GM18519 (cell line): ENCODE results near the gene METRNL.
"Not testable (repeated sequence)": the region's sequence is repeated elsewhere in the genome, so short reads cannot be mapped to it uniquely, and the experiment has no call there.

Experiments used
- ATAC-seq: cut with Tn5 transposase; IDR thresholded peaks from one replicate; pipeline ENCODE4 v1.9.1; 2021; ENCODE audit warnings: mild to moderate bottlenecking, moderate library complexity; ENCODE audit not compliant: unreplicated experiment, low FRiP score

The METRNL gene, protein sequence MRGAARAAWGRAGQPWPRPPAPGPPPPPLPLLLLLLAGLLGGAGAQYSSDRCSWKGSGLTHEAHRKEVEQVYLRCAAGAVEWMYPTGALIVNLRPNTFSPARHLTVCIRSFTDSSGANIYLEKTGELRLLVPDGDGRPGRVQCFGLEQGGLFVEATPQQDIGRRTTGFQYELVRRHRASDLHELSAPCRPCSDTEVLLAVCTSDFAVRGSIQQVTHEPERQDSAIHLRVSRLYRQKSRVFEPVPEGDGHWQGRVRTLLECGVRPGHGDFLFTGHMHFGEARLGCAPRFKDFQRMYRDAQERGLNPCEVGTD

DNA sequence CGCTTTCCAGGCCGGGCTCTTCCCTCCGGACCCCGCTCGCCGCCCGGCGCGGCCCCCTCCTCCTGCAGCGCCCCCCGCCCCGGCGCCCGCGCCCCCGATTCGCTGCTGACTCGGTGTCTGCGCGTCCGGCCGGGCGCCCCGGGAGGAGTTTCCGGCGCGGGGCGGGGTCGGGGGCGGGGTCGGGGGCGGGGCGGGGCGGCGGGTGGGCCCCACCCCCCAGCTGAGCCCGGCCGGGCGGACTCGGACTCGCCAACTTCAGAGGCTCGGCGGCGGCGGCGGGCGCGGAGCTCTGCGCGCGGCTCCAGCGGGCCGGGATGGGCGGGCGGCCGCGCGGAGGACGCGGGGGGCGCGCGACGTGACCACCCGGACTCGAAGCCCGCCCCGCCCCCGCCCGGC is at the start of gene METRNL:
Gene METRNL (plus strand): TSS at position 258 of the 396 bp plus-strand sequence. CDS start 207 bp downstream, outside the sequence.
- no peak for ATAC-seq

DNA sequence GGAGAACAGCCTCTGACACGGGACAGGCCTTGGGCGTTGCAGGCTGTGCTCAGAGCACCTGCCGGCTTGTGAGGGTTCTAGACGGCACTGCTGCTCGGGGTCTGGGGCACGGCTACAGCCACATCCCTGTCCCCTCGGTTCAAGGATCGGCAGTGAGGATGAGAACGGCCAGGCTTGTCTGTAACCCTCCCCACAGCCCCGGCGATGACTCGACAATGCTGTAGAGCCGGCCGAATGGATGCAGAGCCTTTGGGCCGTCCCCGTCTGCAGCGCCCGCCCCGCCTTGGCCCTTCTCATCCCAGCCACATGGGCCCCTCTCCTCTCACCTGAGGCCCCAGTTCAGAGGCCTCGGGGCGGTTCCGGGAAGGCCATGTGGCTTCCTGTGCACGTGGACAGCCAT is 49.0 kb upstream of the METRNL start:
- ATAC-seq, result no peak

DNA sequence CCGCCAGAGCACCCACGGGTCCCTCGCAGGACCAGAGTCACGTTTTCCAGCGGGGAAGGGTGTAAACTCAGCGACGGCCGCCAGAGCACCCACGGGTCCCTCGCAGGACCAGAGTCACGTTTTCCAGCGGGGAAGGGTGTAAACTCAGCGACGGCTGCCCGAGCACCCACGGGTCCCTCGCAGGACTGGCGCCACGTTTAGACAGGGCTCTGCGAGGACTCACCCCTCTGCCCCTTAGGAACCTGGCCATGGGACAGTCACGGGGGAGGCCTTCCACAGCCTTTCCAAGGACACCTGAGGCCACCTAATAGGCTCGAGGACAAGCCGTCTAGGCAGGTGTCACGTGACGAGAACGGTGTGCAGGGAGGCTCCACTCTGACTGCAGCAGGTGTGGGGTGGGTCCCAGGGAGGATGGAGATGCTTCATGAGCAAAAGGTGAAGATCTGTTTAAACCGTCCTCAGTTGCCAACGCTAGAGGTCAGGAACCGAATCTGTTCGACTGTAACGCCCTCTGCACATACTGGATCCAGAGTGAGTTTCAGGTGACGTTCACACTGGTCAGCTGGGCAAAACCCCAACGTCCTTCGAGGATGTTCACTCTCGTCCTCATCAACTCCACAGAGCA is 48.0 kb upstream of the METRNL start:
- ATAC-seq, result no peak

DNA sequence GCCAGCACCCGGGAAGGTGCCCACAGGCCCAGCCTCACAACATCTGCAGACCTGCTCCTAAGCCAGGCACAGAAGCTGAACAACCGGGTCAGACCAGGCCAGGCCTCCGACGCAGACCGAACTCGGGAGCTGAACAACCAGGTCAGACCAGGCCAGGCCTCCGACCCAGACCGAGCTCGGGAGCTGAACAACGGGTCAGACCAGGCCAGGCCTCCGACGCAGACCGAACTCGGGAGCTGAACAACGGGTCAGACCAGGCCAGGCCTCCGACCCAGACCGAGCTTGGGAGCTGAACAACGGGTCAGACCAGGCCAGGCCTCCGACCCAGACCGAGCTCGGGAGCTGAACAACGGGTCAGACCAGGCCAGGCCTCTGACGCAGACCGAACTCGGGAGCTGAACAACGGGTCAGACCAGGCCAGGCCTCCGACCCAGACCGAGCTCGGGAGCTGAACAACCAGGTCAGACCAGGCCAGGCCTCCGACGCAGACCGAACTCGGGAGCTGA is 47.4 kb upstream of the METRNL start:
- ATAC-seq, result not testable (repeated sequence)

DNA sequence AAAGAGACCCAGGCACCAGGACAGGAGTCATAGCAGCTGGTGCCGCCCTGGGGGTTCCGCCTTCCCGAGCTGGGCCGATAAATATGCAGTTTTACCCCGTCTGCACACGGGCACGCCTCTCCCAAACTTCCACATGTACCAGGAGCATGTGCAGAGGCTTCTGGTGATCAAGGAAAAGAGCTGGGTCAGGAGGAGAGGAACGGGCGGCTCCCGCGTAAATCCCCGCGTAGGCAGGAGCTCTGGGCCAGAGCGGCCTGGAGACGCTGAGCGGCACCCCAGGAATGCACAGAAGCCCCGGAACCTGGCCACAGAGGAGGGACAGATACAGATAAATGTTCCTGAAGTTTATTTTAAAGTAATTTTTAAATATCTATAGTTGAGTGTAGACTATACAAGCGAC is 46.6 kb upstream of the METRNL start:
- ATAC-seq, result no peak

DNA sequence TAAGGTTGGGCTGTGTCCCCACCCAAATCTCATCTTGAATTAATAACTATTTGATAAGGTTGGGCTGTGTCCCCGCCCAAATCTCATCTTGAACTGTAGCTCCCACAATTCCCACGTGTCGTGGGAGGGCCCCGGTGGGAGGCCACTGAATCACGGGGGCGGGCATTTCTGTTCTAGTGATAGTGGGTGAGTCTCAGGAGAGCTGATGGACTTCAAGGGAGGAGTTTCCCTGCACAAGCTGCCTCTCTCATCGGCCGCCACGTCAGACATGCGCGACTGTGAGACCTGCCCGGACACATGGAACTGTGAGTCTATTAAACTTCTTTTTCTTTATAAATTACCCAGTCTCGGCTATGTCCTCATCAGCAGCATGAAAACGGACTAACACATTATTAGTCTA is 44.9 kb upstream of the METRNL start:
- ATAC-seq, result no peak

DNA sequence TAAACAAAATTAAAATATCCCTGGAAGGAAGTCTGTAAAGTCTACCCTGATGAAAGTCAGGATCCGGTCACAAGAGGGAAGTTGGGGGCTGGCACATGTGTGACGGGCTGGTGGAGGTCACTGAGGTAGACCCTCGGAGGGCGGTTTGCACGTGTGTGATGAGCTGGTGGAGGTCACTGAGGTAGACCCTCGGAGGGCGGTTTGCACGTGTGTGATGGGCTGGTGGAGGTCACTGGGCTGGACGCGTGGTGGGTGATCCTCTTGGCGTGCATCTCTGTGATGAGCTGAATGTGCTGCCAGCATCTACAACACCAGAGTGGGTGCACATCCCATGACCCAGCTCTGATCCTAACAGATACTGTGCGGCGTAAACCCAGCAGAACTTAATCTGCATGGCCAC is 43.7 kb upstream of the METRNL start:
- ATAC-seq, result no peak

DNA sequence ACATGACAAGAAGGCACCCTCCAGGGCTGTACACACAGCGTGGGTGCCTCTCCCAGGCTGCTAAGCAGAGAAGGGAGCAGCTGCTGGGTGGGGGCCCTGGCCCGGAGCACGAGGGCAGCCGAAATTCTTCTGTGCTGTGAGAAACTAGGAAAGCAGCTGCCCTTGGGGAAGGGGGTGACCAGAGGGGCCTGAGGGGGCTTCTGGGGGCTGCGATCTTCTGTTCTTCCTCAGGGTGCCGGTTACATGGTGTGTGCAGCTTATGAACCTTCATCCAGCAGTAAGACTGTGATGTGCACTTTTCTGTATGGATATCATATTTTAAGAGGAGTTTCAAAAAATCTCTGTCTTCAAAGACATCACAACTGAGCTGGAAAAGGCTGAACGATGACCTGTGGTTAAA is 43.2 kb upstream of the METRNL start:
- no peak for ATAC-seq

DNA sequence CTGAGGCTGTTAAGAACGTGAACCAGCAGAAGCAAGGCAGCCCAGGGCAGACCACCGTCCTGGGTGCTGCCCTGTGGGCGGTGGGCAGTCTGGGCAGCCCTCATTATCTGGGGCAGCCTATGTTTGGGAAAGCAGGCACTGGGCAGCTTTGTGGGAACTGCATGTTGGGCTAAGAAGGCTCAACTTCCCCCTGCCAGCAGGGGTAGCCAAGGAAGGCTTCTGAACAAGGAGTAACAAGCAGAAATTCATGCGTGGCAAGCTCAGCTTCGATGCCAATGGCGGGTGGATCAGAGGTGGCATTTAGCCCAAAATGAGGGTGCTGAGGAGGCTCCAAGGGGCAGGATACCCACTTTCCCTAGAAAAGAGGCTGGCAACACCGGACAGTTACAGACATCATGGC is 42.7 kb upstream of the METRNL start:
- no peak for ATAC-seq

DNA sequence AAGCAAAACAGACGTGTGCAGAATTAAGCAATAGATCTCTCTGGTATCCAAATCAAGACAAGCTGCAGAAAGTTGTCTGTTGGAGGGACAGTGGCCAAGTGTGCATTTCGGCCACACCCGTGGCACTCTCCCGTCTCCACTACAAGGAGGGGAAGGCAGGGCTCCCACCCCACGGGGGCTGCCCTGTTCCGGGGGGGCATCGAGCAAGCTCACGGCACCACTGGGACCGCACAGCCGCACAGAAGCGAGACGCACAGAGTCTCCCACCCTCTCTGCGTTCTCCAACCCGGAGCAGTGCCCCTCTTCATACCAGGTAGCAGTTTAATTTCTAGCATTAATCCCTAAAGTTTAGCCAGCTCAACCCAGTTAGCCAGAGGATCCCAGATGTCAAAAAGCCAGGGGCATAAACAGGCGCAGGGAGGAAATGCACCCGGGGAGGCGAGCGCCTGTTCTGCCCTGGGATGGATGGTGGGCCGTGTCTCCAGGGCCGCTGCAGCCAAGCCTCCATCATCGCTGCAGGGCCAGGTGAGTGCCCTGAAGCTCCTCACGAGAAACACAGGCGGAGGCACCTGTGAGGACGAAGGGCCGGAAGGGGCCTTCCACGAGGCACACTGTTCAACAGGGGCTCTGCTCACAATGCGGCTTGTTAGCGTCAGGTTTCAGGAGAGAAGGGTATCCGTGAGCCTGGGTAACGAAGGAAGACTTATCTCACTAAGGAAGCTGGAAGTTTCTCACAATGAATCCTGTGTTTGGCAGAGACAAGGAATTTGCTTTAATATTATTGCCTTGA is 42.1 kb upstream of the METRNL start:
- no peak for ATAC-seq

DNA sequence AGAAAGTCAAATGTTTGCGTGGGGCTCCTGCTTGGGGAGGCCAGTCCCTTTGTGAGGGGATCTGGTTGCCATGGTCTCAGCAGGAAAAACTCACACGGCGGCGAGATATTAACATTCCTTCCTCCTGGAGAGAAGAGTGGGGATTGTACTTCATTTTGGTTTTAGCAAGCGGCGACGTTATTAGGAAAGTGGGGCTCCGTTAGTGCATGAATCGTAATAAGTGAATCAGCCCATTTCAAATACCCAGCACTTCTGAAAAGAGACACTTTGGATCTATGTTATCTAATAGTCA is 41.6 kb upstream of the METRNL start:
- no peak for ATAC-seq

DNA sequence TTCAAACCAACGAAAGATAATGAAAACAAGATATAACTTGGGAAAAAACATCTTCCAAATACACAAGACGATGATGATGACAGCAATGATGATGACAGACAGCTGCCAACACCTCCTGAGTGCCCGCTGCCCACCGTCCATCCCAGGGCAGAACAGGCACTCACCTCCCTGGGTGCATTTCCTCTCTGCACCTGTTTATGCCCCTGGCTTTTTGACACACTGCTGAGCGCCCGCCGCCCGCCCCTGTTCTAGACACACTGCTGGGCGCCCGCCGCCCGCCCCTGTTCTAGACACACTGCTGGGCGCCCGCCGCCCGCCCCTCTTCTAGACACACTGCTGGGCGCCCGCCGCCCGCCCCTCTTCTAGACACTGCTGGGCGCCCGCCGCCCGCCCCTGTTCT is 40.4 kb upstream of the METRNL start:
- not testable (repeated sequence) for ATAC-seq

DNA sequence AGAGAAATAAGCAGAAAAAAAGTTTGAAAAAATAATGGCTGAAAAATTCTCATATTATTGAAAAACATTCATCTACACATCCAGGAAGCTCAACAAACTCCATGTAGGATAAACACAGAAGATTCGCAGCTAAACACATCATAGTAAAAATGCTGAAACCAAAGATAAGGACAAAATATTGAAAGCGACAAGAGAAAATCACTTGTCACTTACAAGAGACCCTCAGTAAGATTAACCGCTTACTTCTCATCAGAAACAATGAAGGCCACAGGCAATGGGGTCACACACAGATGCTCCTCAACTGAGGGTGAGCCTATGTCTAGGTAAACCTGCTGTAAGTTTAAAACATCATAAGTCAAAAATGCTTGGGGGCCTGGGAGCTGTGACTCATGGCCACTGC is 38.1 kb upstream of the METRNL start:
- ATAC-seq, result no peak

DNA sequence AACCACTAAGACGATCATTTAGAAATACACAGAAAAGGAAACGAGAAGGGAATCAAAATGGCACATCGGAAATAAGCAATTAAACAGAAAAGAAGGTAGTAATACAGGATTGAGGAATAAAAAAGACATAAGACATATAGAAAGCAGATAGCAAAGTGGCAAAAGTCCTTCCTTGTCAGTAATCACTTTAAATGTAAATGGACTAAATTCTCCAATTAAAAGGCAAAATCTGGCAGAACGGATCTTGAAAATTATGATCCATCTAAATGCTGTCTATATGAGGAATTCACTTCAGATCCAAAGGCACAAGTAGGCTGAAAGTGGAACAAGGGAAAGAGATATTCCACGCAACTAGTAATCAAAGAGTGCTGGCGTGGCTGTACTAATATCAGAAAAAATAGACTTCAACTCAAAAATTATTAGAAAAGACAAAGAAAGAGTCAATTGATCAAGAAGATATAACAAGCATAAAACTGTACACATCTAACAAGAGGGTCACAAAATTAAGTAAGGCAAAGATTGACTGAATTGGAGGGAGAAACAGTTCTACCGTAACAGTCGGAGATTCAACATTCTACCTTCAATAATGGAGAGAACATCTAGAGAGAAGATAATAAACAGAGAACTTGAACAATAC is 36.8 kb upstream of the METRNL start:
- ATAC-seq, result no peak

DNA sequence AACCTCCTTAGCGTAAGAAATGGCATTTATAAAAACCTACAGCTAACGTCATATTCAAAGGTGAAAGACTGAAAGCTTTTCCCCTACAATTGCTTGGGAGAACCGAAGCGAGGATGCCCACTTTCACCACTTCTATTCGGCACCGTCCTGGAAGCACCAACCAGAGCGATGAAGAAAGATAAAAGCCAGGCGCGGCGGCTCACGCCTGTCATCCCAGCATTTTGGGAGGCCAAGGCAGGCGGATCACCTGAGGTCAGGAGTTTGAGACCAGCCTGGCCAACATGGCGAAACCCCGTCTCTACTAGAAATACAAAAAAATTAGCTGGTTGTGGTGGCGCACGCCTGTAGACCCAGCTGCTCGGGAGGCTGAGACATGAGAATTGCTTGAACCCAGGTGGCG is 34.9 kb upstream of the METRNL start:
- ATAC-seq, result not testable (repeated sequence)

DNA sequence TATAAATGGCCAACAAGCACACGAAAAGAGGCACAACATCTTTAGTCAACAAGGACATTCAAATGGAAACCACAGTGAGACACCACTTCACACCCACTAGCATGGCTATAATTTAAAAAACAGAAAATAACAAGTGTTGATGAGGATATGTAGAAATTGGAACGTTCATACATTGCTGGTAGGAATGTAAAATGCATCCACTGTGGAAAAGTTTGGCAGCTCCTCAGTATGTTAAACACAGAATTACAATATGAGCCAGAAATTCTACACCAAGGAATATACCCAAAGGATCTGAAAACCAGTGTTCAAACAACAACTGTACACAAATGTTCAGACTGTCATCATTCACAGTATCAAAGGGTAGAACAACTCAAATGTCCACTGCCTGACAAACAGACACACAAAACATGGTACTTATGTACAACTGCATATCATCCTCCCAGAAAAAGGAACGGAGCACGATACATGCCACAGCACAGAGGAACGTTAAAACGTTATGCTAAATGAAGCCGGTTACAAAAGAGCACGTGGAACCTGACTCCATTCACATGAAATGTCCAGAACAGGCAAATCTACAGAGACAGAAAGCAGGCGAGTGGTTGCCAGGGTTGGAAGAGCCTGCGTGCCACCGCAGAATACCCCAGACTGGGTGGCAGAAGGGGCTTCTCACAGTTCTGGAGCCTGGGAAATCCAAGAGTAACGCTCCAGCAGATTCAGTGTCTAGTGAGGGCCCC is 32.8 kb upstream of the METRNL start:
- ATAC-seq, result no peak

DNA sequence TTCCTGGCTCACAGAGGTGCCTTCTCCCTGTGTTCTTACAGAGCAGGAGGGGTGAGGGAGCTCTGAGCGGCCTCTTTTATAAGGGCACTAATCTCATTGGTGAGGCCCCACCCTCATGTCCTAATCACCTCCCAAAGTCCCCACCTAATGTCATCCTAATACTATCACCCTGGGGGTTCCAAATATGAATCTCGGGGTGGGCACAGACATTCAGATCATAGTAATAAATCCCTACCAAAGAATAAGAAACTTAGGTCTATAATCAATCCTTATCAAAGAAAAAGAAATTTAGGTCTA is 32.3 kb upstream of the METRNL start:
- no peak for ATAC-seq

DNA sequence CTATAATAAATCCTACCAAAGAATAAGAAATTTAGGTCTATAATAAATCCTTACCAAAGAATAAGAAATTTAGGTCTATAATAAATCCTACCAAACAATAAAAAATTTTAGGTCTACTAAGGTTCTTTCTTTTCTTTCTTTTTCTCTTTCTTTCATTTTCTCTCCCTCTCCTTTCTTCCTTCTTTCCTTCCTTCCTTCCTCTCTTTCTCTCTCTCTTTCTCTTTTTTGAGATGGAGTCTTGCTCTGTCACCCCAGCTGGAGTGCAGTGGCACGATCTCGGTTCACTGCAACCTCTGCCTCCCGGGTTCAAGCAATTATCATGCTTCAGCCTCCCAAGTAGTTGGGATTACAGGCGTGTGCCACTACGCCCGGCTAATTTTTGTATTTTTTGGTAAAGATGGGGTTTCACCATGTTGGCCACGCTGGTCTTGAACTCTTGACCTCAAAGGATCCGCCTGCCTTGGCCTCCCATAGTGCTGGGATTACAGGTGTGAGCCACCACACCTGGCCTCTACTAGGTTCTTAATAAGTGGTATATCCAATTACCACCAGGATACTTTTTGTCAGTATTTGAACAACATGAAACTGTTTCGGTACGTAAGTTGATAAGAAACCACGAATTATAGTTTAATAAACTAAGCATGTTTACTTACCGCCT is 31.5 kb upstream of the METRNL start:
- ATAC-seq, result not testable (repeated sequence)

DNA sequence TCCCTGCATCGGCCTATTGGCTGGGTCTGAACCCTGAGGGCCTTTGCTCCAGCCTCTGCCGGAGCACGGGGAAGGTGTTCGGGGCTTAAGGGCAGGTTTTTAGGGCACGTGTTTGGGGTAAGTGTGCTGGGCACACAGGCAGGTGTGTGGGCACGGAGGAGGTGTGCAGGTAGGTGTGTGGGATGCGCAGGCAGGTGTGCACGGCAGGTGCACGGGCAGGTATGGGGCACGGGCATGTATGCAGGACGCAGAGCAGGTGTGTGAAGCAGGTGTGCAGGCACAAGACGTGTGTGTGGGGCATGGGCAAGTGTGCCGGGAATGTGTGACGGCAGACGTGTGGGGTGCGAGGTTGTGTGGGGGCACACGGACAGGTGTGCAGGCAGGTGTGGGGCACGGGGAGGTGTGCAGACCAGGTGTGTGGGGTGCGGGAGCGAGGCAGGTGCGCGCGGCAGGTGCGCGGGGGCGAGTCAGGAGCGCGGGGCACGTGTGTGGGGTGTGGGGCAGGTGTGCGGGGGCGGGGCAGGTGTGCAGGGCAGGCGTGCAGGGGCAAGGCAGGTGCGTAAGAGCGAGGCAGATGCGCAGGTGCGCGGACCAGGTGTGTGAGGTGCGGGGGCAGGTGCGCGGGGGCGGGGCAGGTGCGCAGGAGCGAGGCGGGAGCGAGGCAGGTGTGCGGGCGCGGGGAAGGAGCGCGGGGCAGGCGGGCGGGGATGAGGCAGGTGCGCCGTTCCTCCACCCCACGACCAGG is 28.6 kb upstream of the METRNL start:
- no peak for ATAC-seq
